Measurements from ENCODE around the gene POU3F1.

The POU3F1 gene

GRCh38 chr1:38046333-38046883 lies at the start of gene POU3F1:
TSS of gene POU3F1 (minus strand) at chr1:38046793. CDS start at chr1:38046743, 50 bp downstream.
- no peak for DNase-seq (ENCODE audit: low spot score)

- no peak for DNase-seq (ENCODE audit: low spot score)
Measured at GRCh38 chr1:38095454-38095931, 48.9 kb upstream of the POU3F1 start.

GRCh38 chr1:38094711-38095290 lies 48.2 kb upstream of the POU3F1 start:
- DNase-seq (ENCODE audit: low spot score) = no peak

- DNase-seq (ENCODE audit: low spot score) = no peak
Measured at GRCh38 chr1:38093569-38094520, 47.3 kb upstream of the POU3F1 start.

GRCh38 chr1:38092256-38092655 lies 45.7 kb upstream of the POU3F1 start:
- DNase-seq (ENCODE audit: low spot score) = no peak

GRCh38 chr1:38090796-38091195 lies 44.2 kb upstream of the POU3F1 start:
- no peak for DNase-seq (ENCODE audit: low spot score)

GRCh38 chr1:38089712-38090360 lies 43.2 kb upstream of the POU3F1 start:
- no peak for DNase-seq (ENCODE audit: low spot score)

- no peak for DNase-seq (ENCODE audit: low spot score)
Measured at GRCh38 chr1:38088791-38089190, 42.2 kb upstream of the POU3F1 start.

GRCh38 chr1:38088366-38088765 lies 41.8 kb upstream of the POU3F1 start:
- DNase-seq (ENCODE audit: low spot score) = no peak

GRCh38 chr1:38087676-38088075 lies 41.1 kb upstream of the POU3F1 start:
- DNase-seq (ENCODE audit: low spot score) = no peak

- DNase-seq (ENCODE audit: low spot score) = no peak
Measured at GRCh38 chr1:38085666-38086330, 39.2 kb upstream of the POU3F1 start.

GRCh38 chr1:38084700-38085099 lies 38.1 kb upstream of the POU3F1 start:
- DNase-seq (ENCODE audit: low spot score) = no peak

- no peak for DNase-seq (ENCODE audit: low spot score)
Measured at GRCh38 chr1:38084113-38084512, 37.5 kb upstream of the POU3F1 start.

- no peak for DNase-seq (ENCODE audit: low spot score)
Measured at GRCh38 chr1:38083541-38083940, 36.9 kb upstream of the POU3F1 start.

- DNase-seq (ENCODE audit: low spot score) = no peak
Measured at GRCh38 chr1:38082769-38083263, 36.2 kb upstream of the POU3F1 start.

GRCh38 chr1:38079019-38079418 lies 32.4 kb upstream of the POU3F1 start:
- no peak for DNase-seq (ENCODE audit: low spot score)

GRCh38 chr1:38077523-38078147 lies 31.0 kb upstream of the POU3F1 start:
- DNase-seq (ENCODE audit: low spot score) = no peak

GRCh38 chr1:38076455-38076854 lies 29.9 kb upstream of the POU3F1 start:
- DNase-seq (ENCODE audit: low spot score) = no peak

- DNase-seq (ENCODE audit: low spot score) = peak; percentile 77
Measured at GRCh38 chr1:38076038-38076437, 29.4 kb upstream of the POU3F1 start.

GRCh38 chr1:38075191-38075590 lies 28.6 kb upstream of the POU3F1 start:
- DNase-seq (ENCODE audit: low spot score) = no peak

- no peak for DNase-seq (ENCODE audit: low spot score)
Measured at GRCh38 chr1:38074302-38074677, 27.7 kb upstream of the POU3F1 start.

All from left forelimb (tissue), 1 donor.